GM12874 (cell line): Measurements from ENCODE around the gene RNF112.

Experiments used
- CTCF ChIP-seq: IDR thresholded peaks from 2 replicates; pipeline ENCODE4 v1.5.1; 2011; ENCODE audit warnings: low read depth, mild to moderate bottlenecking, control low read depth, low read length, moderate library complexity; ENCODE audit not compliant: insufficient read depth

RNF112 gene

DNA sequence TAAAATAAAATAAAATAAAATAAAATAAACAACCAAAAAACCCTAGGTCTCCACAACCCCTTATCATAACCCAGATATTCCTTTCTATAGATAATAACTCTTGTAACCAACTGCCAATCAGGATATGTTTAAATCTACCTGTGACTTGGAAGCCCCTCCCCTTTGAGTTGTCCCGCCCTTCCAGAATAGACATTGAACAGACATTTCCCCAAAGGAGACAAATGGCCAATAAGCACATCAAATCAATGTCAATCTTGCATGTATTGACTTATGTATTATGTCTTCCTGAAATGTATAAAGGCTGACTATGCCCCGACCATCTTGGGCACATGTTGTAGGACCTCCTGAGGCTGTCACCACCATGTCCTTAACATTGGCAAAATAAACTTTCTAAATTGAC is 34.2 kb upstream of the RNF112 start:
- no peak for TF ChIP-seq CTCF

DNA sequence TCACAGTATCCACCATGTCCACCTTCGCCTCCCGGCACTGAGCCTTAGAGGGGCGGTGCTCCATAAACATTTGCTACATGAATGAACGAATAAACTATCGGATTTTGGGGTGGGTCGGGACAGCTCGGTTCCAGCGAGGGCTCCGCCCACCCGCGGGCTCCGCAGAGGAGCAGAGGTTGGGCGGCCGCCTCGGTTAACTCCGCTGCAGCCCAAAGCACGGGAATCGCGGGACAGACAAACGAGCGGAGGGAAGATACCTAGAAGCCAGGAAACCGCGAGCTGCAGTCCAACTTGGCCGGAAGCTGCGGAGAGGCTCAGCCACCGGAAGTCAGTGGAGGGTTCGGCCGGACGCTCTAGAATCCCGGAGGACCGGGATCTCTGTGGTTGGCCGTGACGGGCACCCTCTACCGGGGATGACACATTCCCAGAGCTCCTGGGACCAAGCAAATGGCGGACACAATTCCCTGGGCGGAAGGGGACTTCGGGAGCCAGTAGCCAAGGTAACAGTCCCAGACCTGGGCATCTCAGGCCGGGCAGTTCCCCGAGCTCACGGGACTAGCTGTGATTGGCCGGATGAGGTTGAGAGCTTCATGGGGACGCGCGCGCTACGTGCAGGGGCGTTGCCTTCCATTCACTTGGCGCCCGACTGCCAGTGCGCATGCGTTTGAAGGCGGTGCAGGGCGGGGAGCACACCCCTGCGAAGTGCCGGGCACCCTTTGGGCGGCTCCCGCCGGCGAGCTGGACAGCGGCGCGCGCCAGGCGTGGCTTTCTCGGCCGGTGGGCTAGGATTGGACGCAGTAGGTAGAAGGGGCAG is 33.2 kb upstream of the RNF112 start:
- TF ChIP-seq CTCF: no peak

DNA sequence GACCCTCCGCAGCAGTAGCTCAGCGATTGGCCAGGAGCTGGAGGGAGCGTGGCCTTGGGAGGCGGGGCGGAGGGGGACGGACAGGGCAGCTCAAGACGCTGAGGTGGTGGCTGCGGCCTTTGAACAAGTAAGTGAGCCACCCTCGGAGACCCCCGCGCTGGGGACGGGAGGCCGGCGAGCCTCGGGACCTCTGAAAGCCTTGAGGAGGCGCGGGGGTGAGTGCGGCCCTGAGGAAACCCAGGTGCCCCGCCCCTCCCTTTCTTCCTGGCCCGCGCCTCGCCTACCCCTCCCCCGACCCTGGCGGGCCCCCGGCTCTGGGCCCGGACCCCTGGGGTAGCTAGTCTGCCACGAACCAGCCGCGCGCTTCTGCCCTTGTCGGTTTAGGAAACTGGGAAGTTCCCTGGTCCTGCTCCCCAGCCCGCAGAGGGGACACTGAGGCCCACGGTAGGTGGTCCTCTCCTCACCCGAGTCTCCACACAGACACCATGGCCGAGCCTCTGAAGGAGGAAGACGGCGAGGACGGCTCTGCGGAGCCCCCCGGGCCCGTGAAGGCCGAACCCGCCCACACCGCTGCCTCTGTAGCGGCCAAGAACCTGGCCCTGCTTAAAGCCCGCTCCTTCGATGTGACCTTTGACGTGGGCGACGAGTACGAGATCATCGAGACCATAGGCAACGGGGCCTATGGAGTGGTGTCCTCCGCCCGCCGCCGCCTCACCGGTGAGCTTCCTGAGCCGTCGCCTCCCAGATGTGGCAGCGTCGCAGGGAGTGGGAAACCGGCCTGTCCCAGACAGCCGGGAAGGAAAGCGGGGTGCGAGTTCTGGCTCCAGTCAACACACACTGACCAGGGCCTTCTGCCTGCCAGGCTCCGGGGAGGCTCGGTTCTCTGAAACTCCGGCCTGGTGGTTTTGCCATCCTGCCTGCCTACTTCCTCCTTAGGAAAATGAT is 32.3 kb upstream of the RNF112 start, which contains the start of gene MAPK7:
MAPK7 (plus strand) TSS at position 83 of the 945 bp plus-strand sequence; CDS start at position 486, 403 bp downstream.
- TF ChIP-seq CTCF: no peak

GRCh38 chr17:19379361-19380065 is 31.5 kb upstream of the RNF112 start:
- no peak for TF ChIP-seq CTCF

DNA sequence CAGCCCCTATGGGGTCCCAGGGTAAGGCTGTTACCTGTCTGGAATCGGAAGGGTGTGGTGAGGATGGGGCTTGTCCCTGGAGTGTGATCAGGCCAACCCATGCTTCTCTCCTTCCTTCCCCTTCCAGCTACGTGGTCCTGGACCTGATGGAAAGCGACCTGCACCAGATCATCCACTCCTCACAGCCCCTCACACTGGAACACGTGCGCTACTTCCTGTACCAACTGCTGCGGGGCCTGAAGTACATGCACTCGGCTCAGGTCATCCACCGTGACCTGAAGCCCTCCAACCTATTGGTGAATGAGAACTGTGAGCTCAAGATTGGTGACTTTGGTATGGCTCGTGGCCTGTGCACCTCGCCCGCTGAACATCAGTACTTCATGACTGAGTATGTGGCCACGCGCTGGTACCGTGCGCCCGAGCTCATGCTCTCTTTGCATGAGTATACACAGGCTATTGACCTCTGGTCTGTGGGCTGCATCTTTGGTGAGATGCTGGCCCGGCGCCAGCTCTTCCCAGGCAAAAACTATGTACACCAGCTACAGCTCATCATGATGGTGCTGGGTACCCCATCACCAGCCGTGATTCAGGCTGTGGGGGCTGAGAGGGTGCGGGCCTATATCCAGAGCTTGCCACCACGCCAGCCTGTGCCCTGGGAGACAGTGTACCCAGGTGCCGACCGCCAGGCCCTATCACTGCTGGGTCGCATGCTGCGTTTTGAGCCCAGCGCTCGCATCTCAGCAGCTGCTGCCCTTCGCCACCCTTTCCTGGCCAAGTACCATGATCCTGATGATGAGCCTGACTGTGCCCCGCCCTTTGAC is 30.3 kb upstream of the RNF112 start:
- TF ChIP-seq CTCF: no peak

DNA sequence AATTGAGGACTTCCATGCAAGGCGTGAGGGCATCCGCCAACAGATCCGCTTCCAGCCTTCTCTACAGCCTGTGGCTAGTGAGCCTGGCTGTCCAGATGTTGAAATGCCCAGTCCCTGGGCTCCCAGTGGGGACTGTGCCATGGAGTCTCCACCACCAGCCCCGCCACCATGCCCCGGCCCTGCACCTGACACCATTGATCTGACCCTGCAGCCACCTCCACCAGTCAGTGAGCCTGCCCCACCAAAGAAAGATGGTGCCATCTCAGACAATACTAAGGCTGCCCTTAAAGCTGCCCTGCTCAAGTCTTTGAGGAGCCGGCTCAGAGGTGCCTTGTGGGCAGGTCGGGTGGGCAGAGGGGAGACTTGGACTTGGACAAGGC is 29.7 kb upstream of the RNF112 start:
- no peak for TF ChIP-seq CTCF
